GM19452 (cell line): Measurements from ENCODE around the gene TPX2.

ENCODE experiments used
- ATAC-seq: cut with Tn5 transposase; IDR thresholded peaks from one replicate; pipeline ENCODE4 v1.9.1; 2021; ENCODE audit not compliant: unreplicated experiment

TPX2 gene

GRCh38 chr20:31760519-31761240 lies 21.6 kb downstream of the TPX2 start:
- ATAC-seq, result no peak

- no peak for ATAC-seq
Measured at GRCh38 chr20:31764641-31765305, 25.7 kb downstream of the TPX2 start.

GRCh38 chr20:31767805-31768204 lies 28.7 kb downstream of the TPX2 start:
- no peak for ATAC-seq

GRCh38 chr20:31769681-31770080 lies 30.6 kb downstream of the TPX2 start:
- ATAC-seq, result no peak

GRCh38 chr20:31770243-31770642 lies 31.2 kb downstream of the TPX2 start:
- ATAC-seq, result no peak

GRCh38 chr20:31774408-31774807 lies 35.3 kb downstream of the TPX2 start:
- no peak for ATAC-seq

- ATAC-seq, result no peak
Measured at GRCh38 chr20:31780839-31781238, 41.7 kb downstream of the TPX2 start.

GRCh38 chr20:31781945-31782344 lies 42.9 kb downstream of the TPX2 start:
- ATAC-seq, result no peak

GRCh38 chr20:31784354-31785044 lies 45.4 kb downstream of the TPX2 start:
- ATAC-seq, result no peak

- no peak for ATAC-seq
Measured at GRCh38 chr20:31785089-31785488, 46.0 kb downstream of the TPX2 start.

GRCh38 chr20:31788578-31788977 lies 49.5 kb downstream of the TPX2 start:
- no peak for ATAC-seq

- no peak for ATAC-seq
Measured at GRCh38 chr20:31790401-31790800, 51.3 kb downstream of the TPX2 start.

GRCh38 chr20:31797364-31797763 lies 58.3 kb downstream of the TPX2 start:
- no peak for ATAC-seq

GRCh38 chr20:31801508-31801907 lies 62.4 kb downstream of the TPX2 start:
- ATAC-seq, result no peak

GRCh38 chr20:31803552-31804291 lies 64.6 kb downstream of the TPX2 start:
- no peak for ATAC-seq

- no peak for ATAC-seq
Measured at GRCh38 chr20:31806564-31807355, 67.7 kb downstream of the TPX2 start.

GRCh38 chr20:31808481-31808880 lies 69.4 kb downstream of the TPX2 start:
- no peak for ATAC-seq

- ATAC-seq, result no peak
Measured at GRCh38 chr20:31809661-31810060, 70.6 kb downstream of the TPX2 start.

- no peak for ATAC-seq
Measured at GRCh38 chr20:31811198-31811597, 72.1 kb downstream of the TPX2 start.
